IMR-90 (cell line): ENCODE results near the gene IRF2BP1.

Source experiments
- BHLHE40 ChIP-seq: fragments of 150-350 bp; IDR thresholded peaks from 2 replicates; pipeline ENCODE4 v1.6.1; 2016; ENCODE audit warnings: mild to moderate bottlenecking, low read depth, low read length
- CEBPB ChIP-seq: IDR thresholded peaks from 2 replicates; pipeline ENCODE4 v1.6.1; 2012; ENCODE audit warnings: low read depth, low read length, improper control_type of control experiment
- CHD1 ChIP-seq: IDR thresholded peaks from 2 replicates; pipeline ENCODE4 v1.6.1; 2012; ENCODE audit warnings: low read depth, low read length, improper control_type of control experiment
- MAFK ChIP-seq: IDR thresholded peaks from 2 replicates; pipeline ENCODE4 v1.6.1; 2012; ENCODE audit warnings: low read depth, low read length, improper control_type of control experiment
- MAZ ChIP-seq: IDR thresholded peaks from 2 replicates; pipeline ENCODE4 v1.6.1; 2012; ENCODE audit warnings: low read depth, mild to moderate bottlenecking, low read length, improper control_type of control experiment, moderate library complexity, borderline replicate concordance
- MXI1 ChIP-seq: IDR thresholded peaks from 2 replicates; pipeline ENCODE4 v1.6.1; 2012; ENCODE audit warnings: low read depth, mild to moderate bottlenecking, low read length, moderate library complexity, borderline replicate concordance
- POLR2A ChIP-seq: IDR thresholded peaks from 2 replicates; pipeline ENCODE4 v1.6.1; 2012; ENCODE audit warnings: mild to moderate bottlenecking, low read depth, low read length
- RCOR1 ChIP-seq: IDR thresholded peaks from 2 replicates; pipeline ENCODE4 v1.6.1; 2012; ENCODE audit warnings: mild to moderate bottlenecking, low read length, improper control_type of control experiment; ENCODE audit not compliant: insufficient replicate concordance
- RFX5 ChIP-seq: IDR thresholded peaks from 2 replicates; pipeline ENCODE4 v1.8.0; 2012; ENCODE audit warnings: low read depth, mild to moderate bottlenecking, low read length, moderate library complexity
- SMC3 ChIP-seq: fragments of 150-350 bp; IDR thresholded peaks from 2 replicates; pipeline ENCODE4 v1.6.1; 2016; ENCODE audit warnings: low read depth, mild to moderate bottlenecking, antibody characterized with exemption, low read length, moderate library complexity
- TF ChIP-seq, protein P1 (sequence below): conservative IDR thresholded peaks from 2 replicates; pipeline ENCODE4 v1.5.1; 2012; ENCODE audit warnings: mild to moderate bottlenecking, low read depth, low read length, improper control_type of control experiment

DNA sequence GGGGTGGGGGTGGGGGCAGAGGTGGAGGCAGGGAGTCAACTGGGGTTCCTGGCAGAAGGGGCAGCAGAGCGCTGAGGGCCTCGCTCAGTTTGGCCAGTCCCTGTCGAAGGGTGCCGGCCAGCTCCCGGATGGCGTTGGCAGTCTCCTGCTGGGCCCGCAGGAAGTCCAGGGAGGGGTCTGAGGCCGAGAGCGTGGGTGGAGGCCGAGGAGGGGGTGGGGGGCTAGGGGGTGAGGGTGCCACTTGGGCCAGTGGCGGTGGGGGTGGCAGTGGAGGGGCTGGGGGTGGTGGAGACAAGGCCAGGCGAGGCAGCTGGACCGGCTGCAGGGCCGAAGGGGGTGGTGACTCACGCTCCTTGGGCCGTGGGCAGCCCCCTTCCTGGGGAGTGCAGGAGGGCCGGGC lies 4.9 kb upstream of the IRF2BP1 start:
- TF ChIP-seq, protein P1, sequence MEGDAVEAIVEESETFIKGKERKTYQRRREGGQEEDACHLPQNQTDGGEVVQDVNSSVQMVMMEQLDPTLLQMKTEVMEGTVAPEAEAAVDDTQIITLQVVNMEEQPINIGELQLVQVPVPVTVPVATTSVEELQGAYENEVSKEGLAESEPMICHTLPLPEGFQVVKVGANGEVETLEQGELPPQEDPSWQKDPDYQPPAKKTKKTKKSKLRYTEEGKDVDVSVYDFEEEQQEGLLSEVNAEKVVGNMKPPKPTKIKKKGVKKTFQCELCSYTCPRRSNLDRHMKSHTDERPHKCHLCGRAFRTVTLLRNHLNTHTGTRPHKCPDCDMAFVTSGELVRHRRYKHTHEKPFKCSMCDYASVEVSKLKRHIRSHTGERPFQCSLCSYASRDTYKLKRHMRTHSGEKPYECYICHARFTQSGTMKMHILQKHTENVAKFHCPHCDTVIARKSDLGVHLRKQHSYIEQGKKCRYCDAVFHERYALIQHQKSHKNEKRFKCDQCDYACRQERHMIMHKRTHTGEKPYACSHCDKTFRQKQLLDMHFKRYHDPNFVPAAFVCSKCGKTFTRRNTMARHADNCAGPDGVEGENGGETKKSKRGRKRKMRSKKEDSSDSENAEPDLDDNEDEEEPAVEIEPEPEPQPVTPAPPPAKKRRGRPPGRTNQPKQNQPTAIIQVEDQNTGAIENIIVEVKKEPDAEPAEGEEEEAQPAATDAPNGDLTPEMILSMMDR = no peak
- TF ChIP-seq CEBPB (no peak), POLR2A (no peak), CHD1 (no peak), SMC3 (no peak), RFX5 (no peak), MAFK (no peak), MXI1 (no peak), RCOR1 (no peak), MAZ (no peak), BHLHE40 (no peak)
